GM19395 (cell line): ENCODE measurements around the gene BCL11A.

Experiments used
- ATAC-seq: cut with Tn5 transposase; IDR thresholded peaks from one replicate; pipeline ENCODE4 v1.9.1; 2021; ENCODE audit warnings: mild to moderate bottlenecking, moderate library complexity; ENCODE audit not compliant: unreplicated experiment

The BCL11A gene

GRCh38 chr2:60546756-60547420 lies 6.6 kb downstream of the BCL11A start:
- ATAC-seq: no peak

DNA sequence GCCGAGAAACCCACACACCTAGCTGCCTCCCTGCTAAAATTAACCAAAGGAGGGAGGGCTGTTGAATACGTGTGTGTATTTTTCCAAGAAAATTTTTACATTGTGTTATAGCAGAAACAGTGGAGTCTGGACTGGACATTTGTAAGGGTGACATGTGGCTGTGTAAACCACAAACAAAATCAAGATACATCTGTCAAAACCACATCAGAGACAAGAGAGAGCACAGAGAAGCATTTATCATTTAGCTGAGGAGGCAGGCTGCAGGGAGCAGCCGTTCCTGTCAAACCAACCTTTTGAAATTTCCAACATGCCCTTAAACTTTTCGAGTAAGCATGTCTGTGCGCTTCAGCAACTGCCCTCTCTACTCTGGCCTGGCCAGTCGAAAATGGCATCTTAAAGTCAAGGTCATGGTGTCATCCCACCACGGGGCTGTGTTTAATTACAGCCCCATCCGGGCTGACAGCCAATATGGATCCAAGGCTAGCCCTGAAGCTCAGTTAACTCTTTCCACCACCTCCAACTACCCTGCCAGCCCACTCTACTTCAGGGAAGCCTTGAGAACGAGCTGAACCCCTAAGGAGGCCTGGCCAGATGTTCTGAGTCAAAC lies 8.4 kb downstream of the BCL11A start:
- peak; percentile 37 for ATAC-seq

GRCh38 chr2:60544062-60544461 lies 9.4 kb downstream of the BCL11A start:
- ATAC-seq: no peak

GRCh38 chr2:60541056-60541651 lies 12.3 kb downstream of the BCL11A start:
- no peak for ATAC-seq

DNA sequence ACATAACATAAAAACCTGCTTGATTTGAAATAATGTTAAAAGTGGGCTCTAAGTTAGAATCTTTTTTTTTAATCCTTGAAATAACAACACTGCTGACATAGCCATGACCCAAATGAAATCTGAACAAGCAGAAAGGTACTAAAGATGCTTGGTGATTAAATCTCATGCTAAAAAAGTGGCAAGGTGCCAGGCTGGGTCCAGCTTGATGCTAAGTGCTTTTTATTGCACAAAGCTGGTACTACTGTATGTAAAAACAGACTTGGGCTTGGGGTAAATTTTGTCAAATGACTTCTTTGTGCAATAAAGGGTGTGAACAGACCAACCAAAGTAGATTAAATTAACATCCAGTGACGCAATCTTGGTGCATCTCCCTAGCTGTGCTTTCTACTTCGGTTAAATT lies 13.4 kb downstream of the BCL11A start:
- ATAC-seq: no peak

- ATAC-seq: no peak
Observed at GRCh38 chr2:60539140-60539539, 14.3 kb downstream of the BCL11A start.

GRCh38 chr2:60538101-60538500 lies 15.4 kb downstream of the BCL11A start:
- no peak for ATAC-seq

GRCh38 chr2:60536746-60537145 lies 16.7 kb downstream of the BCL11A start:
- ATAC-seq: no peak

DNA sequence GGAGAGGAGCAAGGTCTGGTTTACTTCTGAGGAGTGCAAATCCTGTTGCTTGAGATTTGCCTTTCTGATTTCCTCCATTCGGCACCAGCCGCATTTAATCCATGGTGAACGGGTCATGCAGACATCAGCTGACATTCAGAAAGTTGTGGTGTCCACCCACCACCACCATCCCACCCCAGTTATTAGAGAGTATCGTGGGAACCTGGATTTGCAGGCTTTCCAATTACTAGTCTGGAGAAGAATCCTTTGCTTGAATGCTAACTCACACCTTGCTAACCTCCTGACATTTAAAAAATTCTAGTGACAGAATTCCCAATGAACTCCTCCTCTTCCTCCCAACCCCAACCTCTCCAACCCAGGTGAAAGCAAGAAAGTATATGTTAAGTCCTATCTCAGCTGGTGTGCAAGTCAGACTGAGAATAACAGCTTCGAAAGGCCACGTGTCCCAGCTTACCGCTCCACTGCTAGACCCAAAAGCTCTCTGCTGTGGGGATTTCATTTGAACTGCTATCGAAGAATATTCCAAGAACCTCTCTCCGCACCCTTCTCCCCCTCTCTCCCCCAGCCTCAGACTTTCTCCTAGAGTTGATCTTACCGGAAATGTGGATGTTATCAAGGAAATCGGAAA lies 17.7 kb downstream of the BCL11A start:
- peak; percentile 77 for ATAC-seq

DNA sequence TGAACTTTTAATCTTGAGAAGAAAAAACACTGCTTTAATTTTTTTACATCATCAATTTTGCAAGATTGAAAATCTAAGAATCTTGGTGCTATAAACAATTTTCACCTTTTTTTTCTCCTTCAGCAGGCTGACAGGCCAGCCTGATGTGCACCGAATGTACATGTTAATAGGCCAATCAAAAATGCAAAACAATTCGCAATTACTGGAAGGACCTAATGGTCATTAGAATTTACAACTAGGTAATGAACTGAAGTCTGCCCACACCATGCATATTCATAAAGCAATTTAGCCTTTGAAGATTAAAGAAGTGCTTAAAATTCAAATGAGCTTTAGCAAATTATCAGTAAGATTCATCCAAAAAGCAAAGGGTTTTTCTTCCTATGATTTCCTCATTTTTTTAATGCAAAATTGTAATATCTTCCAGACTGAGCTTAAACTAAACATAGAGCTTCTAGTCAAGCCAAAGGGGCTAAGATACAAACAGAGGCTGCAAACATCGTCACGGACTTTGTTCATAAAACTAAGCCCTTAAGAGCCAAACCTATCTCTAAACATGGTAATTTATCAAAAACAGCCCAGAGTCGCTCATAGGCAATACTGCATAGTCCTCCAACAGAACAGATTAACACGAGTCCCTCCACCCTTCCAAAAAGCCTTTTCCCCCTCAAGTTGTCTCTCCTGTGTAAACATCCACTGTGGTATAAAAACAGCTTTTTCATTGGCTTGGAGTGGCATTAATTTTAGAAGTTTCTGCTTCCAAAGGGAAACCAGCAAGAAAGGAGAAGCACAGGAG lies 18.4 kb downstream of the BCL11A start:
- no peak for ATAC-seq

DNA sequence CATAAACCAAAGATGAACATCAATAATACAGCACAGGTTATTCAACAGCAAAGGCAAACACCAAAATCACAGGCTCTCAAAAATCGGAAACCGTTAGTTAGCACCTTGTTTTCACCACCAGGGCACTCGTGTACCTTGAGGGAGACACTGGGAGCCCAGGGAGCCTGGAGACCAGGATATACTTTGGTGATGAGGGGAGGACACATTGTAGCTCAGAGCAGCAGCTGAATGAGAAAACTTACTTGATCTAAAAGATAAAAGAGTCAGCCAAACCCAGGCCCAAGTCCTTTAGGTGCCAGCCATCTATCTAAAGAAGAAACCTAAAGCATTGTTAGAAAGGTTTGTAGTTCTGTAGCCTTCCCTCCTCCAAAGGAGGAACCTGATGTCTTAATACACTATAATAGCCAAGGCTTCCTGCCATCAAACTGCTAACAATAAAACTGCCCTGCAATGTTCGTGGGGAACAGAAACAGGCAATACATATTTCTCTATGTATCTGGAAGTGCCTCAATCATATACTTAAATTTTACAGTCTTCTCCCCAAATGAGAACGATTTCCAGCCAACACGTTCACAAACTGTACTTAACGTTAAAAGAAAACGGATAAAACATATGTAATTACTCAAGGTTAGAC lies 19.3 kb downstream of the BCL11A start:
- no peak for ATAC-seq

GRCh38 chr2:60533101-60534051 lies 20.1 kb downstream of the BCL11A start:
- no peak for ATAC-seq

GRCh38 chr2:60532421-60532820 lies 21.0 kb downstream of the BCL11A start:
- no peak for ATAC-seq

DNA sequence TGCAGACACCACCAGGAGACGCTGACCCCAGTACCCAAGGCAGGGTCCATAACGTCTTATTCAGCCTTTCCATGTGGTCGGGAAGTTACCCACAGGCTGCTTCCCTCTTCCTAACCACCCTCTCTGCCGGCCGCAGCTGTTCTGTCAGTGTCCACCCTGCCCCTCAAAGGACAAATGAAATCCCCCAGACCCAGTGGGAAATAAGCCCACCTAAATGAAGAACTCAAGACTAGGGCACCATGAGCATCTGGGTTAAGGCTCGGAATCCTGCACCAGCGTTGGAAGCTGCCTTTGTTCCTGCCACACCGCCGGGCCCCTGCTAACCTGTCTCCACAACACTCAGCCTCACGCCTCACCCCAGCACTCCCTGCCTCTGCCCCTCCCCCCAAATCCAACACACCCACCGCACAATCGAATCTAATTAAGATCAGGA lies 21.7 kb downstream of the BCL11A start:
- no peak for ATAC-seq

DNA sequence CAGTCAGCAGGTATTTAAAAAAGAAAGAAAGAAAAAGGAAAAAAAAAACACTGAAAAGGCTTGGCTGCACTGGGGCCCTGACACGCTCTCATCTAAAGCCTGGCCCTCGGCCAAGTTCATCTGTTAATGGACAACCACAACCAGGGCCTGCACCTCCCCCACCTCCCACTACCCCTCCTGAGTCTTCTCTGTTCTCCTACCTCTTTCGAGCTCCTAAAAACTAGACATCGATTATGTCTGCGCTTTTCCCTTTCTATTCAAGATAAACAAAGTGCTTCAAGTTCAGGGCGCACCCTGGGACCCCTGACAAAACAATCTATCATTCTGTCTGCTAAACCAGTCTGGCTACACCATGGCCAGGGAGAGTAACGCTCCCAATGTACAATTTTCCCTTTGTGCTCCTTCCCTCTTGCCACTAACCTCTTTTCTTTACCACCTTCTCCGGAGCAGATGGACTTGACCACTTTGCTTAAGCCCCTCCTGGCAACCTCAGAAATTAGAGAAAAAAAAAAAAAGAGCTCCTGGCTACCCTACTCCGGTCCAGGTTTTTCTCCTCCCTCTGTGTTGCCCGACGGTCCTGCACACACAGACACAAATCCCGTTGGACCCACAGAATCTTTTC lies 22.7 kb downstream of the BCL11A start:
- ATAC-seq: peak; percentile 72

- no peak for ATAC-seq
Observed at GRCh38 chr2:60529785-60530627, 23.4 kb downstream of the BCL11A start.

DNA sequence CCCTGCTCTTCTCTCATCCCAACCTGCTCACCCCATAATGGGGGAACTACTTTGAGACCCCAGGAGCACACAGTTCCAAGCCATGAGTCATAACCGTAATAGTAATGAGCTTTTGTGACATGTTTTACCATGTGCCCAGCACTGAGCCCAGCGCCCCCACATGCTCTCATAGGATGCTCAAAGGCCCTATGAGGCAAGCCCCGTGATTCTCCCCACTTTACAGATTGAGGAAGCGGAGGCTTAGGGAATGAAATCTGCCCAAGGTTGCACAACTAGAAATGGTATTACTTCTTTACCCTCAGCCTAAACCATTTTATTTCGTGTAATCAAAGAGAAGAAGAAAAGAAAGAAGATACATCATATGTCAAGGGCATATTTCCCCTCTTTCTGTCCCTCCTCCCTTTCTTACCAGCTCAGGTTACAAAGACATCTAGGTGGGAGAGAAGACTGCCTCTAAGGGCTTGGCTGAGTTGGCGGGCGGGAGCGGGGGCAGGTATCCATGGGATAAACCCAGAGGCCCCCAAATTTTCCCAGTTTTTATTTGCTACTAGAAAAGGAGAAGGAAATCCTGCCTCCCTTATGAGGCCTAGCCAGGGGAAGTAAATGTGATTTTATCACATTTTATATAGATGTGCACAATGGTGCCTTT lies 24.2 kb downstream of the BCL11A start:
- ATAC-seq: no peak
